ENCODE results near the gene HAGH.

HAGH gene

GRCh38 chr16:1757714-1758461, 68.7 kb downstream of the HAGH start:
- no peak for ATAC-seq
- TF ChIP-seq PPARA (CRISPR knock-in tag; IDR thresholded peaks at IDR 0.05; ENCODE audit: borderline replicate concordance) = no peak
- no peak for TF ChIP-seq TOX (CRISPR knock-in tag; IDR thresholded peaks at IDR 0.05; ENCODE audit: borderline replicate concordance)
- TF ChIP-seq ZNF70 (CRISPR knock-in tag; IDR thresholded peaks at IDR 0.05) = no peak
- no peak for TF ChIP-seq CSDC2 (CRISPR knock-in tag; IDR thresholded peaks at IDR 0.05)
- no peak for TF ChIP-seq ARNTL (CRISPR knock-in tag; IDR thresholded peaks at IDR 0.05; ENCODE audit: borderline replicate concordance, low read depth)
- no peak for TF ChIP-seq ESRRG (CRISPR knock-in tag; IDR thresholded peaks at IDR 0.05)
